MG63 (cell line): ENCODE results near the gene WRAP53. TPM values are rescaled to one million over a fixed set of nuclear protein-coding genes. Genes with fewer than 3 reads are reported as not detected.

Experiments
- DNase-seq: peaks from one replicate; pipeline ENCODE4 v3.0.0-alpha.2; 2020
- H3K27me3 ChIP-seq: fragments of 250-450 bp; sonication (Bioruptor Pico); 2 replicates; pipeline ENCODE4 v1.5.1; 2020; ENCODE audit warnings: mild to moderate bottlenecking, moderate library complexity
- H3K36me3 ChIP-seq: fragments of 250-450 bp; sonication (Bioruptor Pico); 2 replicates; pipeline ENCODE4 v1.5.1; 2020; ENCODE audit warnings: mild to moderate bottlenecking, moderate library complexity
- H3K4me3 ChIP-seq: fragments of 250-450 bp; sonication (Bioruptor Pico); 2 replicates; pipeline ENCODE4 v1.5.1; 2020; ENCODE audit warnings: mild to moderate bottlenecking, moderate library complexity
- H3K9me3 ChIP-seq: fragments of 250-450 bp; sonication (Bioruptor Pico); 2 replicates; pipeline ENCODE4 v1.5.1; 2020; ENCODE audit warnings: mild to moderate bottlenecking, moderate library complexity
- total RNA-seq: library from RNA; depleted of rRNA; stranded (reverse); fragments of >200 nt; shearing (Covaris generic); gene quantifications from 2 replicates; pipeline ENCODE4 v1.2.3, GENCODE V29; 2014; ENCODE audit warnings: low replicate concordance

The WRAP53 gene
- total RNA-seq, 1 experiment from 2014 or later: 25.9 TPM

- peaks cover 30% of the 10 kb centered on the region for H3K27me3 ChIP-seq
- H3K4me3 ChIP-seq: no peak overlapping the region
- no peak for DNase-seq
- no peaks in the 10 kb centered on the region for H3K9me3 ChIP-seq
- H3K36me3 ChIP-seq: no peaks in the 10 kb centered on the region; the same call in 1 of the 2 replicates
Measured at GRCh38 chr17:7703584-7704479, 15.6 kb downstream of the WRAP53 start.

- Histone ChIP-seq H3K4me3 (peak within 1 kb of the TSS; percentile 20), H3K36me3 (no peaks in the 10 kb centered on the region; the same call in 1 of the 2 replicates), H3K27me3 (peaks cover 30% of the 10 kb centered on the region), H3K9me3 (no peaks in the 10 kb centered on the region)
- peak; percentile 26 for DNase-seq
Measured at GRCh38 chr17:7704601-7705268, 16.5 kb downstream of the WRAP53 start, which contains the start of gene EFNB3. EFNB3 (plus strand) TSS chr17:7705202; CDS start chr17:7705599, 397 bp downstream.

- H3K36me3 ChIP-seq: no peaks in the 10 kb centered on the region; the same call in 1 of the 2 replicates
- DNase-seq: no peak
- no peaks in the 10 kb centered on the region for H3K9me3 ChIP-seq
- H3K4me3 ChIP-seq: peak overlapping the region; percentile 20
- H3K27me3 ChIP-seq: peaks cover 30% of the 10 kb centered on the region
Measured at GRCh38 chr17:7705269-7706255, 17.3 kb downstream of the WRAP53 start.

- Histone ChIP-seq H3K4me3 (no peak overlapping the region), H3K36me3 (no peaks in the 10 kb centered on the region)
- DNase-seq: no peak
Measured at GRCh38 chr17:7706631-7707354, 18.5 kb downstream of the WRAP53 start.

GRCh38 chr17:7707446-7707845 lies 19.2 kb downstream of the WRAP53 start:
- peaks cover 39% of the 10 kb centered on the region for H3K27me3 ChIP-seq
- no peaks in the 10 kb centered on the region for H3K36me3 ChIP-seq
- no peaks in the 10 kb centered on the region for H3K9me3 ChIP-seq
- DNase-seq: no peak
- H3K4me3 ChIP-seq: no peak overlapping the region

More at GRCh38 chr17:7706631-7707354, 18.5 kb downstream of the WRAP53 start:
- peaks cover 34% of the 10 kb centered on the region for H3K27me3 ChIP-seq
- H3K9me3 ChIP-seq: no peaks in the 10 kb centered on the region

GRCh38 chr17:7707858-7708750 lies 19.8 kb downstream of the WRAP53 start:
- no peaks in the 10 kb centered on the region for H3K36me3 ChIP-seq
- H3K27me3 ChIP-seq: peaks cover 39% of the 10 kb centered on the region
- DNase-seq: no peak
- H3K9me3 ChIP-seq: no peaks in the 10 kb centered on the region
- H3K4me3 ChIP-seq: no peak overlapping the region

- DNase-seq: no peak
- Histone ChIP-seq H3K4me3 (no peak overlapping the region), H3K36me3 (no peaks in the 10 kb centered on the region), H3K9me3 (no peaks in the 10 kb centered on the region), H3K27me3 (peaks cover 40% of the 10 kb centered on the region)
Measured at GRCh38 chr17:7709031-7709430, 20.8 kb downstream of the WRAP53 start.

- Histone ChIP-seq H3K36me3 (no peaks in the 10 kb centered on the region), H3K27me3 (peaks cover 29% of the 10 kb centered on the region)
Measured at GRCh38 chr17:7710301-7710700, 22.0 kb downstream of the WRAP53 start.

GRCh38 chr17:7711051-7711755 lies 22.9 kb downstream of the WRAP53 start:
- Histone ChIP-seq H3K9me3 (no peaks in the 10 kb centered on the region), H3K36me3 (no peaks in the 10 kb centered on the region), H3K4me3 (no peak overlapping the region), H3K27me3 (peaks cover 21% of the 10 kb centered on the region)
- DNase-seq: no peak

More at GRCh38 chr17:7710301-7710700, 22.0 kb downstream of the WRAP53 start:
- Histone ChIP-seq H3K4me3 (no peak overlapping the region), H3K9me3 (no peaks in the 10 kb centered on the region)
- no peak for DNase-seq

GRCh38 chr17:7712111-7712771 lies 24.0 kb downstream of the WRAP53 start:
- DNase-seq: no peak
- H3K9me3 ChIP-seq: no peaks in the 10 kb centered on the region
- peaks cover 16% of the 10 kb centered on the region for H3K27me3 ChIP-seq

GRCh38 chr17:7713782-7714181 lies 25.5 kb downstream of the WRAP53 start:
- no peaks in the 10 kb centered on the region for H3K36me3 ChIP-seq
- DNase-seq: no peak
- H3K9me3 ChIP-seq: no peaks in the 10 kb centered on the region
- peaks cover 21% of the 10 kb centered on the region for H3K27me3 ChIP-seq
- no peak overlapping the region for H3K4me3 ChIP-seq

More at GRCh38 chr17:7712111-7712771, 24.0 kb downstream of the WRAP53 start:
- Histone ChIP-seq H3K4me3 (no peak overlapping the region), H3K36me3 (no peaks in the 10 kb centered on the region)

GRCh38 chr17:7714721-7715594 lies 26.7 kb downstream of the WRAP53 start:
- no peak overlapping the region for H3K4me3 ChIP-seq
- no peaks in the 10 kb centered on the region for H3K9me3 ChIP-seq
- no peak for DNase-seq
- no peaks in the 10 kb centered on the region for H3K36me3 ChIP-seq
- peaks cover 31% of the 10 kb centered on the region for H3K27me3 ChIP-seq
